ENCODE results near the gene ATP11A.

ATP11A gene

DNA sequence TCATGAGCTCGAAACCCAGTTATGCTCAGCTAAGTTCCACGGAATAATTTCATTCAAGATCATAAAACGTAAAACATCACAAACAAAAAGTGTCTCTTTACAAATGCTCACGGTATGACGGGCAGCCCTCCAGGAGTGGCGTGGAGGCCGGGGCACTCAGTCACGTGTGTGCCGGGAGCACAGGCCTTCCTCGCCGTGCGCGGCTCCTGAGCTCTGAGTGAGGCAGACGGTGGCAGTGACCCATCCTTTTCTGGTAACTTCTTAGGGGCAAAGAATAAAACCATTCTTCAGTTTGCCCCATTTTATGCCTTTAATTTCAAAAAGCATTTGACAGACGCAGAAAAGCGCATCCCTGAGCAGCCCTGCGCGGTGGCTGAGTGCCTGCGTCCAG lies 72.8 kb downstream of the ATP11A start:
- DNase-seq, result no peak

DNA sequence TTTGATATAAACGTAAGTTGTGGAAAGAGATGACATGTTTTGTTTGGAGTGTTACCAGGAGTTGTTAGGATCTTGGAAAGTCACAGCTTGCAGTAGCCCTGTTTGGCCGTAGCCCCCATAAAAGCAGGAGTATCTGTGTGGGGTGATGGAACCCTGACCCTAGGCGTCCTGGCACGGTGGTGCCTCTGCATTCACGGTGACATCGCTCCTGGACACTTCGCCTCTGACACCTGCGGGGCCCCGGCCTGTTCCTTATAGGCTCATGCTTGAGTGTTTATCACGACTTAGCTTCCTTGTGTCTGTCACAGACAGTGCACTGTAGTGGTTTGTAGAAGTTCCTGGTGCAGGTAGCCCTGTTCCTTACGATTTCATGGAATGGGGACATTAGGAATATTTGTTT lies 74.2 kb downstream of the ATP11A start:
- DNase-seq, result no peak

DNA sequence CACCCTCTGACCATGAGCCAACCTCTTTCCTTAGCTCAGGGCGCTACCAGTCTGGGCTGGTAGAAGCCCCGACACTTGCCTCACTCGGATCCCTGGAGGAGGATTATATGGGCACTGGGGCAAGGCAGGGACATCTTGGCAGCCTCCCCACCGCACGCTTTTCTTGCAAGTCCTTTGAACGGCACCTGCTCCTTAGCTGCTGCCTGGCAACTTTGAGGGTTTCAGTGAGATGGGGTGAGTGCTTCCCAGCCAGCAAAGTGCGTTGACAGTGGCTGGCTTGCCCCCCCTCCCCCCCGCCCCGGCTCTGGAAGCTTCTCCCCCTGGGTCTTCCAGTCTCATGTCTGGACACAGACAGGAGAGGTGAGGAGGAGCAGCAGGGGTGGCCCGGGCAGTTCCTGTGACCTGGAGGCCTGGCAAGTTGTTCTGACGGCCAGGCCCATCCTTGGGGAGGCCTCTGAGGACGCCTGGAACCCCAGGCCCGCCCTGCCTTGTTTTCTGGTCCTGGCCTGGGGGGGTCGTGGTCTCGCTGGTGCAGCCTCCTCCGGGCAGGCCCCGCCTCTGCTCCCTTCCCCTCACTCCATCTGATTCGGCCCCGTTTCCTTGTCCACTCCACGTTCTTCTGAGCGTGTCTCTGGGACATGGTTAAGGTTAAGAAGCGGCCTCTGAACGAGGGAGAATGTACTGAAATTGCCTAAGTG lies 75.2 kb downstream of the ATP11A start:
- no peak for DNase-seq

- no peak for DNase-seq
Measured at GRCh38 chr13:112765731-112766130, 75.9 kb downstream of the ATP11A start.

DNA sequence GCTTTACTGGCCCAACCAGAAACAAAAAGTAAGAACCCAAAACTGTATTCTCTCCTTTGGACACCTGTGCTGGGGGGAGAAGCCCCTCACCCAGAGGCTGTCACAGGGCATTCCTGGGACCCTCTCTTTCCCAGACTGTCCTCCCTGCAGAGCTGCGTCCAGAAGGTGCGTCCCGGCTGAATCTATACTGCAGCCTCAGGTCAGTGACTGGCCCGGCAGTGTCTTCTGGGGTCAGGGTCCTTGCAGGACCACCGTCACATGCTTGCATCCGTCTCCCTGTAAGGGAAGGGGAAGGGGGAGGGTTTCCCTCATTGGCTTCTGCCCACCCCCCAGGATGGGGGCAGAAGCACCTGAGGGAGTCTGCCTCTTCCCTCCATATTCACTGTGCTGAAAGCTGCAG lies 76.5 kb downstream of the ATP11A start:
- no peak for DNase-seq

DNA sequence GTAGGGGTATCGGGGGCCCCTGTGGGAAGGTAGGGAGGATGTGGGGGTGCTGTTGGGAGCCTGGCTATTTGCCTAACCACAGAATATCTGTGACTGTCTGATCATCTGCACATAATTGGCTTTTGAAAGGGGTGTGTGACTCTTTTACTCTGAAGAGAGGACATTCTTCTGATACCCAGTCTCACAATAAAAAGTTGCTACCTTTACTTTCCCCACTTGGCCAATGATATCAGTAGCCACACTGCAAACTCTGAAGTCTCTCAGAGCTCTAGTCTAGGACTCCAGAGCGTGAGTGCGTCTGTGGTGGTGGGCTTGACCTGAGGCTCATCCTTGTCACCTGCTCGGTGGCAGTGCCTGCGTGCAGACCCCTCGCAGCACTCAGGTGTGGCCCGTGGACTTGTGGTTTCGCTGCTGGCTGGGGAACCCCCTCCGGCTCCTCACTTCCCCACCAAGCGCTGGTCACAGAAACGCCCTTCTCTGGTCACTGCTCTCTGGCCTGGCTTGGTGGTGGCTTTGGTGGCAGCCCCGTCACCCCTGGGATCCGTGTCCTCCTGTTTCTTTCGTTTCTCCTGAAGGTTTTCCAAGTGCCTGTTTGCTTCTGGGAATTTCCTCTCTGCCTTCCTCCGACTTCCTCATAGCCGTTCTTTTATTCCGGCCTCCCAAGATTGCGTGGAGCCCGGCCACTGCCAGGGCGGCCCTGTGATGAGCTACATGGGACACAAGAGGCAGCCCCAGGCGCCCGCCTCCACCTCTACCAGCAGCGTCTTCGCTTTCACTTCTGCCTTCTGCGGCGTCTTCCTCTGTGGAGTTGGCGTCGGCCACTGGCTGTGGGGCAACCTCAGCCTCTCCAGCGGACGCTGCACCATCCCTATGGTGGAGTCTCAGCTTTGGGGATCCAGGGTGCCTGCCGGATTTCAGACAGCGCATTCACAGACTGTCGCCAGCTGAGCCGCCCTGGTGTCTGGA lies 78.0 kb downstream of the ATP11A start:
- no peak for DNase-seq

- no peak for DNase-seq
Measured at GRCh38 chr13:112768795-112769481, 79.1 kb downstream of the ATP11A start.

DNA sequence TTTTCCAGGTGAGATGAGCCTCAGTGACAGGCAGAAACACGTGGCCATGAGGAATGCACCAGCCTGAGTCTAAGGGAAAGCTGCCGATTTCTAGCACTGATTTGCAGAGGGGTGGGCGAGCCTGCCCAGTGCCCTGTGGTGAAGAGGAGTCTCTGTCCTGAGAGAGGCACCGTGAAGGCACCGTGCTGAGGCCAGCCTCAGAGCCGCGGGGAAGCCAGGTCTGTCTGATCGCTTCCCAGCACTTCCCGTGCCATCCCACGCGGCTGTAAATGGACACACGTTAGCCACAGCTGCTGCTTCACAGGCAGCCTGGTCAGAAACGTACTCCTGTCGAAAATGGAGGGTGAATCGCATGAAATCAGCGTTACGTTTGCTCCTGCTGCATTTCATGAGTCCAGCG lies 79.8 kb downstream of the ATP11A start:
- DNase-seq, result no peak

DNA sequence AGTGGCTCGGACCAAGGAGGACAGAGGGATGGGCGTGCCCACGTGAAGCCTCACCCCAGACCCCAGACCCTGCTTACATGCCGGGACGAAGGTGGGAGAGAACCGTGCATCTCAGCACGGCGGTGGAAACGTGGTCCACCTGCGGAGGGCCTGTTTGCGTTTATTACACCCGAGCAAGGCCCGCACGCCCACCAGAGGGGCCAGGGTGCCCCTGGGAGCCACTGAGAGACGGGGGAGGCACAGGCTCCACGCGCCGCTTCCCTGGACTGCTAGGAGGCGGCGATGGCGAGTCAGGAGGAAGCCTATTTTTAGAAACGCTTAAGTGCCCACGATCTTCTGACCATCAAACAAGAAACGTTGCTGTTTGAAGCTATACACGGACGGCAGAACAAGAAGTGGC lies 80.7 kb downstream of the ATP11A start:
- no peak for DNase-seq

DNA sequence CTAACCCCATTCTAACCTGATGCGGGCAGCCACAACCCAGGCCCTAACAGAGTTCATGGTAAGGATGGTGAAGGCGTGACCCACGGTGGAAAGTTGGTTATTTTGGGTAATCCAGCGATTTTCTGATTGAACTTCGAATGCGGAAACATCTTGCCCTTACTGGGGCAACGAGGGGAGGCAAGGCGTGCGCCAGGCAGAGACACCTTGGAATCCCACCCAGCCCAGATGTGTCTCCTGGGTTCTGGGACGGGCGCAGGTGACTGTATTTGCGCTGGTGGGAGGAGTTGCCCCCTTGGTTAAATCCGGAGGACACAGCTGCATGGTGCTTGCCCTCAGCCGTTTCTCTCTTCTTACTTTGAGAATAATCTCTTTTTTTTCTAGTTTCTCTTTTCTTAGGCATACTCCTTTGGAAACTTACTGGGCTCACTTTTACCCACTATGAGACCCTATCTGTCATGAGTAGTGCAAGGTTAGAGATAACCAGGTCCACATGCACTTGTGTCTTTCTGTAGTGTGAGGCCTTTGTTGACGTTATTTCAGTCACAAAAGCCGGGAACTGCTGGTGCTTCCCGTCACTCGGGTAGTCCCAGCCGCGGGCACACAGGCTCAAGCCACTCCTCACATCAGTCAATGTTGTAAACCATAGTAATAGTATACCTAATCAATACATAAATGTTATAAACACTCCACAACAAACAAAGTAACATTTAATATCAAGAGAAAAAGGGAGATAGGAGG lies 81.5 kb downstream of the ATP11A start:
- no peak for DNase-seq

DNA sequence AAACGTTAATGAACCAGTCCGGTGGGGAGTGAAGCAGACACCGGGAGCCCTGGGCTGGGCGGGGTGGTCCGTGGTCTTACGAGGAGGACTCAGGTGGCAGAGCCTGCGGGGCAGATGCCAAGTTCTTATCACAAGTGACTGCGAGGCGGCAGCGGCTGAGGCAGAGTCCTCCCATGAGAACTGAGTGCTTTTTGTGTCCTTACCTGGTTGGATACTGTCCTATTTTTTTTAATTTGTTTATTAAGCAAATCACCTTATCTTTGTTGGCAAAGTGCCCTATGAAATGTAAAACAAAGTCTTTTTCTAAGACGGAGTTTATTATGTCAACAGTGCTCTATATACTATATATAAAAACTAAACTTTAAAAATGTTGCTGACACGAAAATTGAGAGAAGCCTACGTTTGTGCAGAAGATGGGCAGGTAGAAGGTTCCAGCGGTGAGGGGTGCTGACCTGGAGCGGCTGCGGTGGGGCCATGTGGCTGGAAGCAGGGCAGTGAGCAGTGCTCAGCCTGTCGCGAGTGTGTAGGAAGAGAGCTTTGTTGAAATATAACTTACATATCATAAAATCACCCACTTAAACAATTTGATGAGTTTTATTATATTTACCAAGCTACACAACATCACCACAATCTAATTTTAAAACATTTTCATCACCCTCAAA lies 82.2 kb downstream of the ATP11A start:
- DNase-seq, result no peak

DNA sequence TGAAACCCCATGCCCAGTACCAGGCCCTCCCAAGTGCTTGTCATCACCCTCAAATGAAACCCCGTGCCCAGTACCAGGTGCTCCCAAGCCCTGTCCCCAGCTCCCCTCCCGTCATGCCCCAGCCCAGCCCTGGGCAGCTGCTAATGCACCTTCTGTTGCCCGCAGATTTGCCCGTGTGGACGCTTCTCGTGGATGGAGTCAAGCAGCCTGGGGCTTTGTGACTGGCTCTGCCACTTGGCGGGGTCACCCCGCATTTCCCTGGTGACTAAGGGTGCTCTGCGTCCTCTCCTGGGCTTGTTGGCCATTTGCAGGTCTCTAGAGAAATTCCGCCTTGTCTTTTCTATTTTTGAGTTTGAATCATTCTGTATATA lies 82.7 kb downstream of the ATP11A start:
- no peak for DNase-seq

GRCh38 chr13:112772929-112773328 lies 83.1 kb downstream of the ATP11A start:
- no peak for DNase-seq

GRCh38 chr13:112773601-112774447 lies 84.0 kb downstream of the ATP11A start:
- no peak for DNase-seq

GRCh38 chr13:112774448-112774792 lies 84.6 kb downstream of the ATP11A start:
- DNase-seq, result no peak

DNA sequence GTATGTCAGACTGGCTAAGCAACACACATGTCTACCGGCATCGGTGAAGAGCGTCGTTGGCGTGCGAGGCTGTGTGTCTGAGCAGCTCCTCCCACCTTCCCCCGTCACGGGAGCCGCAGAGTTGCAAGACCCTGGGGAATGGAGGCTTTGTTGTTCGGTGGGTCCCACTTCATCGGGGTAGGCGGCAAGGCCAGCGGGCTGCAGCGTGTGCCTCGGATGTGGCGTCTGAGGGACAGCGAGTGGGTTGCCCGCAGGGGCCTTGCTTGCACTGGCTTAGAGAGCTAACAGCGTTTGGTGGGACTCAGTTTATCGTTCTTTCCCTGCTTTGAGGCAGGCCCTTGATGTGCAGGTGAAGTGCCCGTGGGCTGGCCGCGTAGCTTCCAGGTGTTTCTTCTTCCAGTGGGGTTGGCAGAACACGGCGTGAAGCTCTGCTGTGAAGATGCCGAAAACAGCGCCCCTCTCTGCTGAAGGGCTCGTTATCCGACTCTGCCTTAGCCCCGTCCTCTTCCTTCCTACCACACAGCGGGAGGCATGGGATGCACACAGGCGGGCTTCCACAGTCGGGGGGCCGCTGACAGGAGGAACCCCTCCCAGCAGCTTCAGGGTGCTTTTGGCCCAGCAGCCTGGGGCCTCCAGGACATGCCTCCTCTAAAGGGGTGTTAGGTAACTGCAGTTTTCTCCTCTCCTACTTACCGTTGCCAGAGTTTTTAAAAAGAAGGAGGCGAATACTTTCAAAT lies 85.2 kb downstream of the ATP11A start:
- DNase-seq, result no peak

- DNase-seq, result no peak
Measured at GRCh38 chr13:112775791-112776279, 86.0 kb downstream of the ATP11A start.

DNA sequence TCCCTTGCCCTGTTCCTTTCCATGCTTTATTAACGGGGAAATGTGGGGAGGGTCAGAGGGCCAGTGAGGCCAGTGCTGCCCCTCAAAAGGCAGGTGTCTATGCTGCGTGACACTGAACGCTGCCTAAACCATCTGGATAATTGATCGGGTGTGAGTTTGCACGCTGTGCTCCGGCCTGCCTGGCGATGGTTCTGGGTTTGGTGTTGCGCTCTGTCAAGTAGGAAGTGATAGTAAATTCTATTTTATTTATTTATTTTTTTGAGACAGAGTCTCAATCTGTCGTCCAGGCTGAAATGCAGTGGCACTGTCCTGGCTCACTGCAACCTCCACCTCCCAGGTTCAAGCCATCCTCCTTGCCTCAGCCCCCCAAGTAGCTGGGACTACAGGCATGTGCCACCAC lies 86.5 kb downstream of the ATP11A start:
- no peak for DNase-seq

GRCh38 chr13:112776971-112777370 lies 87.1 kb downstream of the ATP11A start:
- DNase-seq, result no peak

GRCh38 chr13:112777637-112778406 lies 88.0 kb downstream of the ATP11A start:
- no peak for DNase-seq
